ENCODE data around the gene NDRG2.

DNA sequence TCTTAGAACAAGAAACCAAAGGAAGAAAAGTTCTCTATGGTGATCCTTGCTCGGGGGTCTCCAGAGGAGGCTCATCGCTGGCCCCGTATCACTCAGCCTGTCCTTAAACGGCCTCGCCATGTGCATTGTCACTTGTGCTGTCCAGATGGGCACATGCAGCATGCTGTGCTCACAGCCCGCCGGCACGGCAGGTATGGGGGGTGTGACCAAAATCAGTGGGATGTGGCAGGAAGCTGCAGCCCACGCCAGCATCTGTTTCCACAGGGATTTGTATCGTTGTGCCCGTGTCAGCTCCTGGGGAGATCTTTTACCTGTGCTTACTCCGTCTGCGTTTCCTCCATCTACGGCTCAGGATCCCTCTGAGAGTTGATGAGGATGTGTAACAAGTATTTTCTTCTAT lies 28.3 kb downstream of the NDRG2 start:
- no peak for TF ChIP-seq ZNF274 (IDR thresholded peaks at IDR 0.05; ENCODE audit: low read depth, low read length)
- TF ChIP-seq SUZ12 (IDR thresholded peaks at IDR 0.05; ENCODE audit: extremely low read depth, insufficient read depth, insufficient read length): no peak

All from NT2/D1 (cell line).